Measurements from ENCODE around the gene MUCL1.
"Not testable (repeated sequence)": the region's sequence is repeated elsewhere in the genome, so short reads cannot be mapped to it uniquely, and the experiment has no call there.

The MUCL1 gene

DNA sequence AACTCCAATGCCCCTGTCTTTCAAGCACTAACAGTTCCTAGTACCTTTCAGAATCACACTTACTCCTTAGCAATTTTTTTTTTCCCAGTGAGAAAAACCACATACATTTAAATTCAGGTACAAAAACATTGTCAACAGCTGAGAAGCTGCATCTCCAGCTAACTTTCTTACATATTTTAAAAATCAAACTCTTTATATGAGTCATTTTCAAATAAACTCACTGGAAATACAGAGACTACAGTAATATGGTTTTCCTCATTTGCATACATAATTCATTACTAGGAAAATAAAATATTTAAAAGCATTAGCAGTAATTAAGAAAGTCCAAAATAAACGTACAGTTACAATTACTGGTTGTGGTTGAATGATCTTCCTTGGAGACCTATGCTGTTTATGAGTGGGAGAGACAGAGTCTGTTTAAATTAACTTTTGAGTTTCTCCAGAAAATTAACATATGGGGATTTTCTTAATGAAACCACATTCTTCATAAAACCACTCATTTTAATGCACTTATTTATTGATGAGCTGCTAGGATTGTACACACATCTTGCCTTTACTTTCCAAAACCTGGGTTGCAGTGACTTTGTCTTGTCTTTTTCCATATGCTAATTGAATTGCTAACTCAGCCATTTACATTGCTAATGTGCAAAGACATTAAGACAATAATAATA, 9.8 kb downstream of the MUCL1 start:
- H3K9me3 ChIP-seq (ENCODE audit: control insufficient read depth, low read depth, low read length): no peaks in the 10 kb centered on the region
- H3K36me3 ChIP-seq (ENCODE audit: control insufficient read depth, low read depth, low read length): no peaks in the 10 kb centered on the region
- H3K9ac ChIP-seq (ENCODE audit: low read length): no peak overlapping the region
- H3K27me3 ChIP-seq (ENCODE audit: control insufficient read depth, insufficient read depth, low read length): peaks cover 14% of the 10 kb centered on the region
- H3K4me3 ChIP-seq (ENCODE audit: low read length): no peak overlapping the region
- H3K27ac ChIP-seq (ENCODE audit: low read length): no peak overlapping the region
- H3K4me1 ChIP-seq (ENCODE audit: control insufficient read depth, low read depth, low read length): peaks cover 18% of the 10 kb centered on the region

DNA sequence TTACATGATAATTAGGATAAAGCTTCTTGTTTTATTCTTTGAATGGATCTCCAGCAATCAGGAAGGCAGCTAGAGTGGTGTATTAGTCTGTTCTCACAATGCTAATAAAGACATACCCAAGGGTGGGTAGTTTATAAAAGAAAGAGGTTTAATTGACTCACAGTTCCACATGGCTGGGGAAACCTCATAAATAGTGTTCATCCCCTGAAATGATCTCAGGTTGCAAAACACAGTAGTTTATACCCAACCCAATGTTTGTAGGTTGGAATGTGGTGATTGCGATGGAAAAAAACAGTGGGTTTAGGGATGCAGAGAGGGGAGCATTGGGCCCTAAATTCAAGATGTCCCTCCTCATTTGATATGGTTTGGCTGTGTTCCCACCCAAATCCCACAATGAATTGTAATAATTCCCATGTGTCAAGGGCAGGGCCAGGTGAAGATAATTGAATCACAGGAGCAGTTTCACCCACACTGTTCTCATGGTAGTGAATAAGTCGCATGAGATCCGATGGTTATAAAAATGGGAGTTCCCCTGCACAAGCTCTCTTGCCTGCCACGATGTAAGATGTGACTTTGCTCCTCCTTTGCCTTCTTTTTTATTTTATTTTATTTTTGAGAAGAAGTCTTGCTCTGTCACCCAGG, 11.5 kb downstream of the MUCL1 start:
- Histone ChIP-seq H3K9ac (ENCODE audit: low read length) (no peak overlapping the region), H3K9me3 (ENCODE audit: control insufficient read depth, low read depth, low read length) (no peaks in the 10 kb centered on the region)

DNA sequence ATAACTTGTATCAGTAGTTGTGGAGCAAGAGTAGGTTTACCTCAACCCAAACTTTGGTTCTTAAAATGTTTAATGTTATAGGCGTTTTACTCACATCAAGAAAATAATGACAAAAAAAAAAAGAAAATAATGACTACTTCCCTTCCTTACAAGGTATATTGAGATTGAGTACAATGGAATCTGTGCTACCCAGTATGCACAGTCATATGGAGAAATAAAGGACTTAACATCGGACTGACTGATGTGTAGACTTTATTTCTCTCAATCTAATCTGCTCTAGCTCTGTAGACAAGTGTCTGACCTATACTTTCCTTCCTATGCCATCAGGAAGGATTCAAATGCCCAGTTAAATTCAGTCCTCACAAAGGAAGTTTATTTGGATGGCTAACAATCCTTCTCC, 14.4 kb downstream of the MUCL1 start:
- H3K9ac ChIP-seq (ENCODE audit: low read length): no peak overlapping the region
- H3K4me3 ChIP-seq (ENCODE audit: low read length): no peak overlapping the region
- no peak overlapping the region for H3K27ac ChIP-seq (ENCODE audit: low read length)
- no peaks in the 10 kb centered on the region for H3K27me3 ChIP-seq (ENCODE audit: control insufficient read depth, insufficient read depth, low read length)
- peaks cover 10% of the 10 kb centered on the region for H3K4me1 ChIP-seq (ENCODE audit: control insufficient read depth, low read depth, low read length)
- no peaks in the 10 kb centered on the region for H3K9me3 ChIP-seq (ENCODE audit: control insufficient read depth, low read depth, low read length)
- H3K36me3 ChIP-seq (ENCODE audit: control insufficient read depth, low read depth, low read length): no peaks in the 10 kb centered on the region

More for the DNA sequence above, 11.5 kb downstream of the MUCL1 start:
- H3K4me1 ChIP-seq (ENCODE audit: control insufficient read depth, low read depth, low read length): peaks cover 10% of the 10 kb centered on the region
- H3K36me3 ChIP-seq (ENCODE audit: control insufficient read depth, low read depth, low read length): no peaks in the 10 kb centered on the region
- H3K27me3 ChIP-seq (ENCODE audit: control insufficient read depth, insufficient read depth, low read length): no peaks in the 10 kb centered on the region
- H3K27ac ChIP-seq (ENCODE audit: low read length): no peak overlapping the region
- no peak overlapping the region for H3K4me3 ChIP-seq (ENCODE audit: low read length)

DNA sequence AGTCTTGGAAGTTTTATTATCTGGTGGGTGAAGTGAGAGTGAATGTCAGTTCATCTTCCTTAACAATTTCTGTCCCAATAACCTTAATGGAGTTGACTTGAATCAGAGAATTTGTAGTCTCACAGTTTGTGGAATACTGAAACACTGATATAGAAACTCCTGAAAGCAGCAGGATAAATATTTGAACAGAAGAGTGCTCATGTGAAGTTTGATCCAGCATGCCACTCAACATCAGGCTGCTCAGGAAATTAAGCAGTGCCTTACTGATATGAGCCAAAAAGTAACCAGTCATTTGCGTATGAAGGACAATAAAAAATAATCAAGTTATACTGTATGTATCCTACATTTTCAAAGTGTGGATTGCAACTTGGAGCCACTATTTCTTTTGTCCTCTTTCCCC, 15.7 kb downstream of the MUCL1 start:
- H3K27ac ChIP-seq (ENCODE audit: low read length): no peak overlapping the region
- H3K9ac ChIP-seq (ENCODE audit: low read length): no peak overlapping the region
- no peaks in the 10 kb centered on the region for H3K36me3 ChIP-seq (ENCODE audit: control insufficient read depth, low read depth, low read length)
- H3K9me3 ChIP-seq (ENCODE audit: control insufficient read depth, low read depth, low read length): no peaks in the 10 kb centered on the region
- H3K4me3 ChIP-seq (ENCODE audit: low read length): no peak overlapping the region
- H3K4me1 ChIP-seq (ENCODE audit: control insufficient read depth, low read depth, low read length): no peaks in the 10 kb centered on the region
- H3K27me3 ChIP-seq (ENCODE audit: control insufficient read depth, insufficient read depth, low read length): no peaks in the 10 kb centered on the region

DNA sequence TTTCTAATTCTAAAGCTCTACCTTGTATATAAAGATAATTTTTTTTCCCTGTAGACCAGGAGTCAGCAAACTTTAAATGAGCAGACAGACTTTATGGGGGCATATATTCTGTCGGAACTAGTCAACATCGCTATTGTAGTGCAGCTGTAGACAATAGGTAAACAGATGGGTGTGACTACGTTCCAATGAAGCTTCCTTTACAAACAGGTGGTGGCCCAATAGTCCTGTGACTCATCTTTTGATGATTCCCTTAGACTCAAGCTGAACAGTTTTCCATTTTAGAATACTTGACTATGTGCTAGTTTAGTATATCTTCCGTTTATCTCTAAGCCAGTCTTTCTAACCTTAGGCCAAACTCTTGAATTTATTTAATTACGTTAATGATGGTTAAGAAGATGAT, 16.3 kb downstream of the MUCL1 start:
- no peak overlapping the region for H3K9ac ChIP-seq (ENCODE audit: low read length)
- H3K9me3 ChIP-seq (ENCODE audit: control insufficient read depth, low read depth, low read length): no peaks in the 10 kb centered on the region
- no peaks in the 10 kb centered on the region for H3K36me3 ChIP-seq (ENCODE audit: control insufficient read depth, low read depth, low read length)
- H3K4me1 ChIP-seq (ENCODE audit: control insufficient read depth, low read depth, low read length): no peaks in the 10 kb centered on the region
- no peak overlapping the region for H3K4me3 ChIP-seq (ENCODE audit: low read length)
- H3K27me3 ChIP-seq (ENCODE audit: control insufficient read depth, insufficient read depth, low read length): no peaks in the 10 kb centered on the region
- no peak overlapping the region for H3K27ac ChIP-seq (ENCODE audit: low read length)

DNA sequence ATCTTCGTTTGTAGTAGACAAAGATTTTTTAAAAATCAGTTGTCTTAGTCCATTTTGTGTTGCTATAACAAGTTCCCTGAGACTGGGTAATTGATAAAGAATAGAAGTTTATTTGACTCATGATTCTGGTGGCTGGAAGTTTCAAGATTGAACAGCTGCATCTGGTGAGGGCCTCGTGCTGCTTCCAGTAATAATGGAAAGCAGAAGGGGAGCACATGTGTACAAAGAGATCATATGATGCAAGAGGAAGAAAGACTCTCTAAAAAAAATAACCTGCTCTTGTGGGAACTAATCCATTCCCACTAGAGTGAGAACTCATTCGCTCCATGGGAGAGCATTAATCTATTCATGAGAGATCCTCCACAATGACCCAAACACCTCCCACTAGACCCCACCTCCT, 24.8 kb downstream of the MUCL1 start:
- Histone ChIP-seq H3K9me3 (ENCODE audit: control insufficient read depth, low read depth, low read length) (no peaks in the 10 kb centered on the region), H3K9ac (ENCODE audit: low read length) (no peak overlapping the region), H3K27ac (ENCODE audit: low read length) (no peak overlapping the region), H3K4me1 (ENCODE audit: control insufficient read depth, low read depth, low read length) (no peaks in the 10 kb centered on the region), H3K36me3 (ENCODE audit: control insufficient read depth, low read depth, low read length) (no peaks in the 10 kb centered on the region), H3K27me3 (ENCODE audit: control insufficient read depth, insufficient read depth, low read length) (no peaks in the 10 kb centered on the region), H3K4me3 (ENCODE audit: low read length) (no peak overlapping the region)

DNA sequence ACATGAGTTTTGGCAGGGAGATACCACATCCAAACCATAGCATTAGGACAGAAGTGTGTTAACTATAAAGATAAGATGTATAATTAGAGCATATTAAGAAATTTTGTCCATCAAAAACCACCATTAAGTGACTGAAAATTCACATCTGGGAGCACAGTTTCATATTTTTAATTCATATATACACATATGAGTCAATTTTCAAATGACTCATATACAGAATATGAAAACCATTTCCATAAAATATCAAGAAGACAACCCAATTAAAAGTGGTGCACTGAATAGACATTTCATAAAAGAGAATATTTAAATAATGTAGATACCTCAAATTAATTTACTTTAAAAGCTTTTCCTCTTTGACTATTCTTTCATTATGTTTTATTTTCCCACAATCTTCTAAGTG, 25.3 kb downstream of the MUCL1 start:
- Histone ChIP-seq H3K27me3 (ENCODE audit: control insufficient read depth, insufficient read depth, low read length) (no peaks in the 10 kb centered on the region), H3K4me3 (ENCODE audit: low read length) (no peak overlapping the region), H3K27ac (ENCODE audit: low read length) (no peak overlapping the region), H3K9ac (ENCODE audit: low read length) (no peak overlapping the region), H3K4me1 (ENCODE audit: control insufficient read depth, low read depth, low read length) (no peaks in the 10 kb centered on the region), H3K36me3 (ENCODE audit: control insufficient read depth, low read depth, low read length) (no peaks in the 10 kb centered on the region), H3K9me3 (ENCODE audit: control insufficient read depth, low read depth, low read length) (no peaks in the 10 kb centered on the region)

DNA sequence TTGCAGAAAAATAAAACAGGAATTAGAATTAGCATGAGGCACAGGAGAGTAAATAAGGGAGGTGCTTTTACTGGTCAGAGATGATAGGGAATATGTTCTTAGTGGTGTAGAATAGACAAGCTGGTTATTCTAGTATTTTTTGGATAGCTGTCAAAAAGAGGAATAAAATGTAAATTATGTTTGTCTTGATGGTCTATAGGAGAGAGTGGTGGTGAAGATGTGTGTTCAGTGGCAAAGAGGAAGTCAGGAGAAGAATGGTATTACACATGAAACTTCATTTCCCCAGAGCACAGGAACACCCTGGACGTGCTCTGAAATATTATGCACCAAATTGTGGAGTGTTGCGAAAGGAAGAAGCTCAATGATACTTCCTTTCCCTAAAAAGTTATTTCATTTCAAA, 27.8 kb downstream of the MUCL1 start:
- no peaks in the 10 kb centered on the region for H3K4me1 ChIP-seq (ENCODE audit: control insufficient read depth, low read depth, low read length)
- H3K27me3 ChIP-seq (ENCODE audit: control insufficient read depth, insufficient read depth, low read length): no peaks in the 10 kb centered on the region
- H3K36me3 ChIP-seq (ENCODE audit: control insufficient read depth, low read depth, low read length): no peaks in the 10 kb centered on the region
- H3K9me3 ChIP-seq (ENCODE audit: control insufficient read depth, low read depth, low read length): no peaks in the 10 kb centered on the region
- no peak overlapping the region for H3K4me3 ChIP-seq (ENCODE audit: low read length)
- H3K9ac ChIP-seq (ENCODE audit: low read length): no peak overlapping the region
- no peak overlapping the region for H3K27ac ChIP-seq (ENCODE audit: low read length)

DNA sequence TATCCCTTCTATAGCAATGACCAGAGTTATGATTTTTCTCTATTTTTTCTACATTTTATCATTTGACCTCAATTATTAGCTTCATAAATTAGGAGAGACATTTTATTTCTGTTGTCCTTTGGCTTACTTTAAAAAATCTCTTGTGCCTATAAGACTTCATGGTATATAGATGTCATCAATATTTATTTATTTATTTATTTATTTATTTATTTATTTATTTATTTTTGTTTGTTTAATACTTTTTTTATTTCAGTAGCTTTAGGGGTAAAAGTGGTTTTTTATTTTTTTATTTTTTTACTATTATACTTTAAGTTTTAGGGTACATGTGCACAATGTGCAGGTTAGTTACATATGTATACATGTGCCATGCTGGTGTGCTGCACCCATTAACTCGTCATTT, 28.3 kb downstream of the MUCL1 start:
- not testable (repeated sequence) for H3K27ac ChIP-seq (ENCODE audit: low read length); H3K4me3 ChIP-seq (ENCODE audit: low read length); H3K36me3 ChIP-seq (ENCODE audit: control insufficient read depth, low read depth, low read length); H3K9ac ChIP-seq (ENCODE audit: low read length); H3K27me3 ChIP-seq (ENCODE audit: control insufficient read depth, insufficient read depth, low read length); H3K9me3 ChIP-seq (ENCODE audit: control insufficient read depth, low read depth, low read length); H3K4me1 ChIP-seq (ENCODE audit: control insufficient read depth, low read depth, low read length)

DNA sequence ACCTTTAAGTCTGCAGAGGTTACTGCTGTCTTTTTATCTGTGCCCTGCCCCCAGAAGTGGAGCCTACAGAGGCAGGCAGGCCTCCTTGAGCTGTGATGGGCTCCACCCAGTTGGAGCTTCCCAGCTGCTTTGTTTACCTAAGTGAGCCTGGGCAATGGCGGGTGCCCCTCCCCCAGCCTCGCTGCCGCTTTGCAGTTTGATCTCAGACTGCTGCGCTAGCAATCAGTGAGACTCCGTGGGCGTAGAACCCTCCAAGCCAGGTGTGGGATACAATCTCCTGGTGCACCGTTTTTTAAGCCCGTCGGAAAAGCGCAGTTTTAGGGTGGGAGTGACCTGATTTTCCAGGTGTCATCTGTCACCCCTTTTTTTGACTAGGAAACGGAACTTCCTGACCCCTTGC, 34.1 kb downstream of the MUCL1 start:
- peak overlapping the region; percentile 58 for H3K4me3 ChIP-seq (ENCODE audit: low read length)
- not testable (repeated sequence) for H3K27ac ChIP-seq (ENCODE audit: low read length)
- peak overlapping the region; percentile 32 for H3K9ac ChIP-seq (ENCODE audit: low read length)

DNA sequence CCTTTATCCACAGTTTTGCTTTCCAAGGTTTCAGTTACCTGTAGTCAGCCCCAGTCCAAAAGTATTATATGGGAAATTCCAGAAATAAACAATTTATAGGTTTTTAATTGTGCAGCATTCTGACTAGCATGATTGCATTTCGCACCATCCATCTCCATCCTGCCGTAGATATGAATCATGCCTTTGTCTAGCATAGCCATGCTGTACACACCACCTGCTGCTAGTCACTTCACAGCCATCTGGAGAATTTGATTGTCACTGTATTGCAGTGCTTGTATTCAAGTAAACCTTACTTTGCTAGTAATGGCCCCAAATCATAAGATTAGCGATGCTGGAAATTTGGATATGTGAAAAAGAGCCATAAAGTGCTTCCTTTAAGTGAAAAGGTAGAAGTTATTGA, 36.0 kb downstream of the MUCL1 start:
- Histone ChIP-seq H3K27ac (ENCODE audit: low read length) (no peak overlapping the region), H3K4me1 (ENCODE audit: control insufficient read depth, low read depth, low read length) (no peaks in the 10 kb centered on the region), H3K9ac (ENCODE audit: low read length) (no peak overlapping the region), H3K36me3 (ENCODE audit: control insufficient read depth, low read depth, low read length) (no peaks in the 10 kb centered on the region), H3K4me3 (ENCODE audit: low read length) (no peak overlapping the region), H3K9me3 (ENCODE audit: control insufficient read depth, low read depth, low read length) (no peaks in the 10 kb centered on the region), H3K27me3 (ENCODE audit: control insufficient read depth, insufficient read depth, low read length) (no peaks in the 10 kb centered on the region)

More for the DNA sequence above, 34.1 kb downstream of the MUCL1 start:
- H3K36me3 ChIP-seq (ENCODE audit: control insufficient read depth, low read depth, low read length); H3K9me3 ChIP-seq (ENCODE audit: control insufficient read depth, low read depth, low read length); H3K4me1 ChIP-seq (ENCODE audit: control insufficient read depth, low read depth, low read length); H3K27me3 ChIP-seq (ENCODE audit: control insufficient read depth, insufficient read depth, low read length): not testable (repeated sequence)

Measured in iPS-18a (cell line).